Esophagus (tissue), 2 donors: ENCODE measurements around the gene SLC25A31. TPM values are rescaled to one million over a fixed set of nuclear protein-coding genes. Genes with fewer than 3 reads are reported as not detected.

Source experiments
- H3K27ac ChIP-seq, 2 donors: one replicate each; pipeline ENCODE4 v1.5.1; 2013; ENCODE audit warnings: low read depth in 2 of 2, mild to moderate bottlenecking in 2 of 2, inconsistent platforms in 1 of 2, low read length in 1 of 2, moderate library complexity in 1 of 2
- H3K27me3 ChIP-seq, 2 donors: one replicate each; pipeline ENCODE4 v1.6.1; 2013; ENCODE audit warnings: low read length in 2 of 2, control low read depth in 1 of 2, mild to moderate bottlenecking in 1 of 2; ENCODE audit not compliant: insufficient read depth in 2 of 2, control insufficient read depth in 1 of 2
- H3K36me3 ChIP-seq, 2 donors: one replicate each; pipeline ENCODE4 v1.6.1; 2013; ENCODE audit warnings: low read length in 1 of 2; ENCODE audit not compliant: control insufficient read depth in 2 of 2, insufficient read depth in 2 of 2
- H3K4me1 ChIP-seq, 2 donors: one replicate each; pipeline ENCODE4 v1.6.1; 2013; ENCODE audit warnings: low read length in 1 of 2; ENCODE audit not compliant: control insufficient read depth in 2 of 2, insufficient read depth in 2 of 2
- H3K4me3 ChIP-seq, 2 donors: one replicate each; pipeline ENCODE4 v1.5.1; 2013; ENCODE audit warnings: low read length in 2 of 2, mild to moderate bottlenecking in 2 of 2, low read depth in 1 of 2, moderate library complexity in 1 of 2
- H3K9me3 ChIP-seq, 2 donors: one replicate each; pipeline ENCODE4 v1.6.1; 2013; ENCODE audit warnings: mild to moderate bottlenecking in 2 of 2, low read depth in 1 of 2, low read length in 1 of 2, moderate library complexity in 1 of 2; ENCODE audit not compliant: control insufficient read depth in 2 of 2, insufficient read depth in 1 of 2
- WGBS, 2 donors: extraction: QIAGEN DNeasy Blood & Tissue Kit; methylation state at CpG; one replicate each; pipeline ENCODE4 v1.1.7; 2013; 5-methylcytosine and 5-hydroxymethylcytosine counted together
- polyA plus RNA-seq, 2 donors: library from polyadenylated mRNA; stranded (reverse); fragments of 200-250 nt; gene quantifications; one replicate each; pipeline ENCODE4 v1.2.3, GENCODE V29; 2013
- donor health status: healthy with polysubstance abuse.
- donor health status: Bipolar disorder and iron deficiency.

SLC25A31 gene
- polyA plus RNA-seq, 2 donors, result not detected

DNA sequence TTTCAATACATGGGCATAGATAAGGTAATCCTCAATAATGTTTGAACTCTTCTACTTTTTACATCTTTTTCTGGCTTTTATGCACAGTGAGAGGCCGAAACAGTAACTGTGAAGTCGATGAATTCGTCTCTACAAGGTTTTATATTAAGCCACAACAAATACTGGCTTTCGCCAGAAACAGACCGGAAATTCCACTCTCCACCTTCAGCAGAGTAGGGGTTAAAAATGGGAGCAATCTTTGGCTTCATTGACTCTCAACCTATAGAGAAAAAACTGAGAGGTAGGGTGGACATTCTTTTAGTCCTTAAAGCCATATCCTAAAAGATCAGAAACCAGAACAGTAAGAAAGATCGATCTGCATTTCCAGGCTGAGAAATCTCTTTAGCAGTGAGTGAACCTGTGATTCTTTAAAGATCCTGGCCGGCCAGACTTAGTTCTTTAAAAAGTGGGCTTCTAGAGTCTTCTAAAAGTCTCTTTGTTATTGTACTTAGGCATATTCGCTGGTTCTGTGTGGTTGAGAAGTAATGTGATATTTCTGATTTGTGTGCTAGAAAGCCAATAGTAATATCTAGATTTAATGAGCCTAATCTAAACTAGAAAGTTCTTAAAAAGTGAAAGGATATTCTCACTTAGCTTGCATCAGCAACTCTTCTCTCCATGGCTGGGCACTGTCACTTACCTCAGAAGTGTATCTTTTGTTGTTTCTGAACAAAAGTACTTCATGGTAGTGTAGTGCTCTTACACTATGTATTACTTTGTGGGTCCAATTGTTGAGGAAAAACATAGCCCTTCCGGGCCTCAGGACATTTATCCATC lies 54.0 kb downstream of the SLC25A31 start:
- Histone ChIP-seq H3K9me3 (no peaks in the 10 kb centered on the region), H3K4me1 (no peaks in the 10 kb centered on the region), H3K27me3 (no peaks in the 10 kb centered on the region), H3K27ac (peak overlapping the region in 1 of 2 donors; percentile 36), H3K4me3 (peak overlapping the region in 1 of 2 donors; percentile 71), H3K36me3 (no peaks in the 10 kb centered on the region)
- 45 to 58% methylated on average over 9 of the region's 9 CpGs for WGBS, 2 donors

DNA sequence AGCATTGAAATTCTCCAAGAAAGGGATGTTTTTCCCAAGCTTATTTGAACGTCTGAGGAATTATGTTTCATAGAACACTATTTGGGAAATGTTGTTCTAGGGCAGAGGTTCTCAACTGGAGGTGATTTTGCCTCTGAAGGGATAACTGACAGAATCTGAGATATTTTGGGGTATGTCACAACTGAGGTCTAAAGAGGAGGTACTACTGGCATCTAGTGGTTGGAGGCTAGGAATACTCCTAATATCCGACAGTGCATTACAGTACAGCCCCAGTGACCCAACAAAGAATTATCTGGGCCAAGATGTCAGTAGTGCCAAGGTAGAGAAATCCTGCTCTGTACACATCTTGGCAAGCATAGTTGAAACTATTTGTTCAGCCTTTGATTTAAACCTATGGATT lies 58.3 kb downstream of the SLC25A31 start:
- Histone ChIP-seq H3K4me3 (no peak overlapping the region), H3K4me1 (no peaks in the 10 kb centered on the region), H3K36me3 (no peaks in the 10 kb centered on the region), H3K27me3 (no peaks in the 10 kb centered on the region), H3K9me3 (no peaks in the 10 kb centered on the region), H3K27ac (no peak overlapping the region)
- 67 to 83% methylated on average over 2 of the region's 2 CpGs for WGBS, 2 donors

DNA sequence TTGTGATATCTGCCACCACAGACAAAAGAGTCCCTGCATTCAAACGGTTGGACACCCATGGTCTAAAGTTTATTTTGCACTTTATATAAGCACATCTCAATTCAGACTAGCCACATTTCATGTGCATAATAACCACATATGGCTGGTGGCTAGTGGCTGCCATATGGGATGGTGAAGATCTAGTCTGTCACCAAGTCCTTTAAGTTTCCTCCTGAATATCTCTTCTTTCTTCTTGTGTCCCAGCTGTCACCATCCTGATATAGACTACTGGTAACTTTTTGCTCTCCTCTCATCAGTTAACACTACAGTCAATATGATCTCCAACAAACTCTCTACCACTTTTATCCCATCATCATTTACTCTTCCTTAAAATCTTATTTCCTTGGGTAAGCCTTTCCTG lies 61.2 kb downstream of the SLC25A31 start:
- Histone ChIP-seq H3K4me3 (no peak overlapping the region), H3K27me3 (no peaks in the 10 kb centered on the region), H3K9me3 (no peaks in the 10 kb centered on the region), H3K36me3 (no peaks in the 10 kb centered on the region), H3K27ac (no peak overlapping the region), H3K4me1 (no peaks in the 10 kb centered on the region)
- WGBS, 2 donors, result 67 to 73% methylated on average over 1 of the region's 1 CpG

DNA sequence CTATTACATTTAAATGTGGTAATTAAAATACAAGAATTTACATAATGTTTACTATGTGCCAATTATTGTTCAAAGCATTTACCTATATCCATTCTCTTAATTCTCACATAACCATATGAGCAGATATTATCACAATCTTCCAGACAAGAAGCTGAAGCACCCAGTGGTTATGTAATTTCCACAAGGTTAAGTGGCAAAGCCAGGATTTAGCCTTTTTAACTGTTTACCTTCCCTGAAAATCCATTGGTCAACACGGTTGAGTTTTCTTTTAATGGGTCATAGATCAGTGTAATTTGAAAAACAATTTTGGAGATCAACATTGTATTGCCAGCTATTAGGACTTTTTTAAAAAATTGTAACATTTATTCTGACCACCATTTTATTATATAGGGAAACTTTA lies 63.3 kb downstream of the SLC25A31 start:
- Histone ChIP-seq H3K27me3 (no peaks in the 10 kb centered on the region), H3K4me1 (no peaks in the 10 kb centered on the region), H3K36me3 (no peaks in the 10 kb centered on the region), H3K4me3 (no peak overlapping the region), H3K27ac (no peak overlapping the region), H3K9me3 (no peaks in the 10 kb centered on the region)
- 70 to 84% methylated on average over 1 of the region's 1 CpG for WGBS, 2 donors

DNA sequence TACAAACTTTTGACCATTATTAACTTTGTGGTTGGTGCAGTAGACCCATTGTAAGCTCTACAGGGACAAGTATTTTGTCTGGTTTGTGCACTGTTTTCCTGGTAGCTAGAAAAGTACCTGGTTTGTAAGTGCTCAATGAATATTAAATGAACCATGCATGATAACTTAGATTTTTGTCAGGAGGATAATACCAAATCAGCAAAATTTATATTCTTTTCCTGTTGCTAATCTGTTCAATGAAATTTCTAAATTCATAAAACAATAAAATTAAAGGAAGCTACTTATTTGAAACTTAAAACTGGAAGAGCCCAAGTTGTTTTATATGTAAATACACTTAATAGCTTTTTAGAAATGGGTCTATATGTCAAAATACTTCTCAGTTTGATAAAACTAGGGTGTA lies 69.5 kb downstream of the SLC25A31 start:
- Histone ChIP-seq H3K36me3 (no peaks in the 10 kb centered on the region), H3K9me3 (no peaks in the 10 kb centered on the region), H3K27me3 (no peaks in the 10 kb centered on the region), H3K4me1 (no peaks in the 10 kb centered on the region), H3K27ac (no peak overlapping the region), H3K4me3 (no peak overlapping the region)

DNA sequence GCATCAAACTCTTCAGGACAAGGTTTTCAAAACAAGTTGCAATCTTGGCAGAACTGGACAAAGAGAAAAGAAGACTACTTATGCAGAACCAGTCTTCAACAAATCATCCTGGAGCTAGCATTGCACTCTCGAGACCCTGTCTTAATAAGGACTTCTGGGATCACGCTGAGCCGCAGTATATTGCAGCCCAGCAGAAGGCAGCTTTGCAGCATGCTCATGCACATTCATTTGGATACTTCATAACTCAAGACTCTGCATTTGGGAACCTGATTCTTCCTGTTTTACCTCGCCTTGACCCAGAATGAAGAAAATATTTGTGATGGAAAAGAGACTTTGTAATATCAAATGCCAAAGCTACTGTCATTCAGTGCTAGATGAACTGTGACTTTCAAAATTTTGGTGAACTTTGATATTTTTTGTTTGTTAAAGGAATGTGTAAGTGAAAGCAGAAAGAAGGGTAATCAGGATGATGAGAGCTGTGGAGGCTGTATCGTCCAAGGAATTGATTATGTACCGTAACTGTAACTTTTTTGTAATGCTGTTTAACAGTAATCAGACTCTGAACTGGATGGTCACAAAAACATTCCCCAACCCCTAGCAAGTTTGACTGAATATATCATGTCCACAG lies 79.1 kb downstream of the SLC25A31 start:
- H3K27ac ChIP-seq, result no peak overlapping the region
- no peaks in the 10 kb centered on the region for H3K27me3 ChIP-seq
- no peaks in the 10 kb centered on the region for H3K4me1 ChIP-seq
- no peaks in the 10 kb centered on the region for H3K9me3 ChIP-seq
- WGBS, 2 donors, result 75% methylated on average over 6 of the region's 6 CpGs
- H3K4me3 ChIP-seq, result no peak overlapping the region
- no peaks in the 10 kb centered on the region for H3K36me3 ChIP-seq

DNA sequence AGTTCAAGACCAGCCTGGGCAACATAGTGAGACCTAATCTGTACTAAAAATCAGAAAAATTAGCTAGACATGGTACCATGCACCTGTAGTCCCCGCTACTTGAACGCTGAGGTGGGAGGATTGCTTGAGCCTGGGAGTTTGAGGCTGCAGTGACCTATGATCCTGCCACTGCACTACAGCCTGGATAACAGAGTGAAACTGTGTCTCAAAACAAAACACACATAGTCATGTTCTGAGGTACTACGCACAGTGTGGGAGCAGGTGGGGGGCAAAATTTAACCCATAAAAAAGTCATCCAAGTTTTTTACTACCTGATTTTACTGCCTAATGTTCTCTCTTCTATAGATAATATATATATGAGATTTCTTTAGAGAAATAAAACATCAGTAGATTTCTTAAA lies 80.4 kb downstream of the SLC25A31 start:
- Histone ChIP-seq H3K4me3 (no peak overlapping the region), H3K27me3 (no peaks in the 10 kb centered on the region), H3K9me3 (no peaks in the 10 kb centered on the region), H3K4me1 (no peaks in the 10 kb centered on the region), H3K27ac (no peak overlapping the region), H3K36me3 (no peaks in the 10 kb centered on the region)
- WGBS, 2 donors, result 91 to 93% methylated on average over 3 of the region's 3 CpGs

DNA sequence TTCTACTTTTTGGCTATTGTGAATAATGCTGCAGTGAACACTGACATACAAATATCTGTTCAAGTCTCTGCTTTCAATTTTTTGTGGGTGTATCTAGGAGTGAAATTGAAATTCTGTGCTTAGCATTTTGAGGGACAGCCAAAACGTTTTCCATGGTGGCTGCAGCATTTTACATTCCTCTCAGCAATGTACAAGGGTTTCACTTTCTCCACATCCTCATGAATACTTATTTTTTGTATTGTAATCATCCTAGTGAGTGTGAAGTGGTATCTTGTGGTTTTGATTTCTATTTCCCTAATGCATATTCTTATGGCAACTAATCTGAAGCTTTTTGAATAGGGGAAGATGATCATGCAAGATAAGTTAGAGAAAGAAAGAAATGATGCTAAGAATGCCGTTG lies 92.2 kb downstream of the SLC25A31 start:
- Histone ChIP-seq H3K9me3 (no peaks in the 10 kb centered on the region), H3K4me3 (no peak overlapping the region), H3K27ac (no peak overlapping the region), H3K36me3 (no peaks in the 10 kb centered on the region), H3K4me1 (no peaks in the 10 kb centered on the region), H3K27me3 (no peaks in the 10 kb centered on the region)
- WGBS, 2 donors, result 57 to 60% methylated on average over 2 of the region's 2 CpGs
